Breast epithelium (tissue), 4 donors: ENCODE data around the gene CFL1. TPM values are rescaled to one million over a fixed set of nuclear protein-coding genes. Genes with fewer than 3 reads are reported as not detected.
A peak's percentile ranks its signal among the peaks of the same experiment; 100 is the strongest.
"Not testable (repeated sequence)": the region's sequence is repeated elsewhere in the genome, so short reads cannot be mapped to it uniquely, and the experiment has no call there.

Source experiments
- DNase-seq, 2 donors: peaks; one replicate each; pipeline ENCODE4 v3.0.0-alpha.2; 2019; ENCODE audit warnings: low spot score in 2 of 2
- H3K27ac ChIP-seq, 2 donors: fragments of 200-600 bp; sonication (generic) in 1 of 2; one replicate each; pipeline ENCODE4 v1.5.1; 2016 to 2019; ENCODE audit warnings: mild to moderate bottlenecking in 1 of 2
- H3K27me3 ChIP-seq, 2 donors: fragments of 200-600 bp; sonication (generic) in 1 of 2; one replicate each; pipeline versions ENCODE4 v1.5.1 to v1.6.0; 2017 to 2019; ENCODE audit warnings: control low read depth in 1 of 2, mild to moderate bottlenecking in 1 of 2
- H3K36me3 ChIP-seq: fragments of 200-600 bp; one replicate; pipeline ENCODE4 v1.5.1; 2019
- H3K4me1 ChIP-seq, 2 donors: fragments of 200-600 bp; sonication (generic); one replicate each; pipeline ENCODE4 v1.5.1; 2016 to 2019; ENCODE audit warnings: control low read depth in 1 of 2
- H3K4me3 ChIP-seq, 3 donors: fragments of 200-600 bp; sonication (generic); 1 replicate in 2 of 3; 2 replicates in 1 of 3; pipeline ENCODE4 v1.5.1; 2016 to 2019; ENCODE audit warnings: mild to moderate bottlenecking in 3 of 3, moderate library complexity in 2 of 3
- H3K9me3 ChIP-seq, 2 donors: fragments of 200-600 bp; sonication (generic) in 1 of 2; one replicate each; pipeline ENCODE4 v1.5.1; 2016 to 2019; ENCODE audit warnings: control low read depth in 1 of 2
- CTCF ChIP-seq, 3 donors: fragments of 450-650 bp; IDR thresholded peaks; one replicate each; pipeline ENCODE4 v1.5.1; 2016 to 2017; ENCODE audit warnings: antibody characterized with exemption in 3 of 3, mild to moderate bottlenecking in 3 of 3, moderate library complexity in 3 of 3
- POLR2A ChIP-seq: fragments of 450-650 bp; IDR thresholded peaks from one replicate; pipeline ENCODE4 v1.6.1; 2016; ENCODE audit warnings: antibody characterized with exemption, mild to moderate bottlenecking, moderate library complexity
- POLR2AphosphoS5 ChIP-seq, 3 donors: sonication (generic); formaldehyde crosslinking; IDR thresholded peaks; one replicate each; pipeline ENCODE4 v1.6.1; 2017; ENCODE audit warnings: antibody characterized with exemption in 3 of 3
- intact Hi-C: fragments of 100-400 bp; cut with DNase I; formaldehyde crosslinking; loops from one replicate; pipeline ENCODE4 v1.15.1; 2023; ENCODE audit warnings: low total_unique reads
- total RNA-seq, 3 donors: library from RNA; depleted of rRNA; stranded (reverse); fragments of >200 nt; gene quantifications; one replicate each; pipeline ENCODE4 v1.1.0, GENCODE V29; 2016

The CFL1 gene
- total RNA-seq, 3 donors from 2014 or later: 407 to 564 (median 453) TPM

- Histone ChIP-seq H3K36me3 (no peaks in the 10 kb centered on the region), H3K9me3 (no peaks in the 10 kb centered on the region), H3K27ac (no peak overlapping the region), H3K27me3 (peaks cover 0 to 8% of the 10 kb centered on the region in 2 donors), H3K4me1 (peaks cover 11 to 17% of the 10 kb centered on the region in 2 donors), H3K4me3 (no peak overlapping the region)
- DNase-seq: no peak
- intact Hi-C loops: no loop called here
- no peak for TF ChIP-seq POLR2AphosphoS5 (IDR thresholded peaks at IDR 0.05)
- no peak for TF ChIP-seq POLR2A
- no peak for TF ChIP-seq CTCF (IDR thresholded peaks at IDR 0.05)
Observed at GRCh38 chr11:65896034-65896999, 38.3 kb upstream of the CFL1 start.

GRCh38 chr11:65895482-65895981 is 37.6 kb upstream of the CFL1 start:
- no peaks in the 10 kb centered on the region for H3K9me3 ChIP-seq
- no peak for TF ChIP-seq CTCF (IDR thresholded peaks at IDR 0.05)
- TF ChIP-seq POLR2A: no peak
- TF ChIP-seq POLR2AphosphoS5 (IDR thresholded peaks at IDR 0.05): no peak
- H3K36me3 ChIP-seq: no peaks in the 10 kb centered on the region
- H3K27me3 ChIP-seq: peaks cover 0 to 8% of the 10 kb centered on the region in 2 donors
- DNase-seq: no peak
- no peak overlapping the region for H3K27ac ChIP-seq
- no peak overlapping the region for H3K4me3 ChIP-seq
- peaks cover 12 to 22% of the 10 kb centered on the region in 2 donors for H3K4me1 ChIP-seq
- intact Hi-C loops: no loop called here

- no peaks in the 10 kb centered on the region for H3K36me3 ChIP-seq
- H3K4me3 ChIP-seq: peak overlapping the region in 2 of 3 donors; percentile 3 to 92
- TF ChIP-seq CTCF (IDR thresholded peaks at IDR 0.05) (no peak), POLR2AphosphoS5 (IDR thresholded peaks at IDR 0.05) (no peak), POLR2A (no peak)
- DNase-seq: no peak
- H3K9me3 ChIP-seq: no peaks in the 10 kb centered on the region
- H3K27me3 ChIP-seq: peaks cover 0 to under 1% of the 10 kb centered on the region in 2 donors
- peaks cover 12 to 20% of the 10 kb centered on the region in 2 donors for H3K4me1 ChIP-seq
- H3K27ac ChIP-seq: peak overlapping the region; percentile 64 to 99
- intact Hi-C loops: no loop called here
Observed at GRCh38 chr11:65894034-65894591, 36.1 kb upstream of the CFL1 start.

DNA sequence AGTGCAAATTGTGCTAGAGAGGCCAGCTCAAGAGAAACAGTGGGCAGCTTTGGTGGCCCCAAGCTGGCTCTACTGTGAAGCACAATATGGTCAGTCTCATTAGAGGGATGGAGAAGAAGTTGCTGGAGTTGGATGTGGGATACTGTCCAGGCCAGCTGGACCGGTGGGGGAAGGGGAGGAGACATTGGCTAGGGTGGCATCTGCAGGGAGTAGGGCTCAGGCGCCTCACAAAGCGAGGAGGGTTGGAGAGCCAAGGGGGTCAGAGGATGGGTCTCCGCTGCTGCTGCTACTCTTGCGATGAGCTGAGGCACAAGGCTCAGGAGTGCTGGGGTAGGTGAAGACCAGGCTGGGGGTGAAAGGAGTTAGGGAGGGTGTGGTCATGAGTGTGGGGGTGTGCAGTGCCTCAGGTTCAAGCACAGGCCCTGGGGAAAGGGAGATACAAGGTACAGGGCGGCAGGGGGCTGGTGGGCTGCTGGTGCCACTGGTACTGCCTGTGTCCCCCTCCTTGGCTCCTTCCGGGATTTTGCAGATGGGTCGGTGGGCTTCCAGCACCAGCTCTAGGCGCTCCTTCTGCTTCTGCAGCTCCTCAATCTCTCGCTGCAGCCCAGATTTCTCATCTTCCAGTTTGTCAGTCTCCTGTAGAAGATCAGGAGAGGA is 34.8 kb upstream of the CFL1 start:
- intact Hi-C loops: no loop called here
- no peak for TF ChIP-seq POLR2A
- TF ChIP-seq POLR2AphosphoS5 (IDR thresholded peaks at IDR 0.05): no peak
- TF ChIP-seq CTCF (IDR thresholded peaks at IDR 0.05): no peak
- H3K4me3 ChIP-seq: peak overlapping the region in 1 of 3 donors; percentile 92
- no peaks in the 10 kb centered on the region for H3K36me3 ChIP-seq
- peaks cover 14 to 21% of the 10 kb centered on the region in 2 donors for H3K4me1 ChIP-seq
- H3K27ac ChIP-seq: peak overlapping the region in 1 of 2 donors; percentile 99
- H3K9me3 ChIP-seq: no peaks in the 10 kb centered on the region
- H3K27me3 ChIP-seq: no peaks in the 10 kb centered on the region
- no peak for DNase-seq

DNA sequence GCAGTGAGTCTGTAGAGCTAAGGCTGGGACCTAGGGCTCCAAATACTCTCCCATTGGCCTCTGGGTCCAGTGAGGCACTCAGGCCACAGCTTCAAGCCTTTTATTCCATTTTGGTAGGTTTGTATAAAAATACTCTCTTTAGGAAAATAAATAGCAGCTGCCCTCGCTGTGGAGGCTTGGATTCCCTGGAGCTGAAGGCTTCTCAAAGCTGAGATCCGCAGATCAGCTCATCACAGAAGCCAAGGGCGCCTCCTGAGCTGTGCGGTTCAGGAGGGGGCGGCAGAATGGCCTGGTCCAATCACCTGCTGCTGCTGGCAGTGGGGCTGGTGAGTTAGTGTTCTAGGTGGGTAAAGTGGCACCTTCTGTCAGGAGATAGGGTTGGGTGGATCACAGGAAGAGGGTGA is 34.2 kb upstream of the CFL1 start:
- H3K27me3 ChIP-seq, H3K36me3 ChIP-seq, intact Hi-C loops, H3K9me3 ChIP-seq, DNase-seq: not testable (repeated sequence)
- H3K27ac ChIP-seq: peak overlapping the region; percentile 94 to 99
- H3K4me3 ChIP-seq: peak overlapping the region; percentile 67 to 92 (median 81)
- peaks cover 21 to 25% of the 10 kb centered on the region in 2 donors for H3K4me1 ChIP-seq
